Psoas muscle (tissue), 8 donors: ENCODE data around the gene DMRTA2. TPM values are rescaled to one million over a fixed set of nuclear protein-coding genes. Genes with fewer than 3 reads are reported as not detected.
A peak's percentile ranks its signal among the peaks of the same experiment; 100 is the strongest.

Experiments
- ATAC-seq, 4 donors: fragments of 200-7000 bp; cut with Tn5 transposase; one replicate each; pipeline ENCODE4 v1.9.1; 2020; ENCODE audit warnings: moderate library complexity in 3 of 4, mild to moderate bottlenecking in 2 of 4
- DNase-seq, 2 donors: peaks; one replicate each; pipeline ENCODE4 v3.0.0-alpha.2; 2020
- H3K27ac ChIP-seq: fragments of 200-600 bp; one replicate; pipeline ENCODE4 v1.8.0; 2022
- H3K27me3 ChIP-seq, 3 donors: fragments of 200-600 bp in 1 of 3; one replicate each; pipeline versions ENCODE4 v1.6.1 to v1.8.0; 2013 to 2022; ENCODE audit warnings: low read length in 2 of 3, mild to moderate bottlenecking in 2 of 3, moderate library complexity in 1 of 3; ENCODE audit not compliant: insufficient read depth in 3 of 3
- H3K36me3 ChIP-seq, 2 donors: fragments of 200-600 bp in 1 of 2; one replicate each; pipeline versions ENCODE4 v1.6.1 to v1.8.0; 2013 to 2022; ENCODE audit warnings: low read depth in 1 of 2, mild to moderate bottlenecking in 1 of 2, moderate library complexity in 1 of 2; ENCODE audit not compliant: insufficient read depth in 1 of 2
- H3K4me1 ChIP-seq: fragments of 200-600 bp; one replicate; pipeline ENCODE4 v1.8.0; 2022
- H3K4me3 ChIP-seq: fragments of 200-600 bp; one replicate; pipeline ENCODE4 v1.8.0; 2022; ENCODE audit warnings: mild to moderate bottlenecking
- H3K9me3 ChIP-seq: fragments of 200-600 bp; one replicate; pipeline ENCODE4 v1.8.0; 2022
- WGBS, 3 donors: extraction: QIAGEN DNeasy Blood & Tissue Kit; methylation state at CpG; one replicate each; pipeline versions ENCODE4 v1.1.6 to v1.1.7; 2013; 5-methylcytosine and 5-hydroxymethylcytosine counted together
- intact Hi-C, 2 donors: fragments of 100-400 bp; cut with DNase I; formaldehyde crosslinking; loops; one replicate each; pipeline versions ENCODE4 v1.11.0 to v1.14.2; 2022
- polyA plus RNA-seq, 3 donors: library from polyadenylated mRNA; stranded (reverse); fragments of 200-250 nt; gene quantifications; one replicate each; pipeline ENCODE4 v1.2.3, GENCODE V29; 2013
- total RNA-seq, 4 donors: library from RNA; stranded (reverse); fragmentation: NEBNext Ultra II Directional in 2 of 4; extraction: Animal tissue kit (Norgen Biotek cat#: 25700) in 2 of 4; gene quantifications; one replicate each; pipeline versions ENCODE4 v1.2.1 to v1.2.4, GENCODE V29; 2021 to 2023
- TF ChIP-seq, protein P1 (sequence below): fragments of 200-600 bp; IDR thresholded peaks from one replicate; pipeline ENCODE4 v1.8.0; 2022; ENCODE audit warnings: antibody characterized with exemption
- donor health status: healthy with polysubstance abuse.
- donor health status: DM: no; HTN: no; CAD: no; lungs with moderate emphysema.
- donor health status: Bipolar disorder and iron deficiency.
- donor health status: healthy.
- donor health status: DM: yes; HTN: yes; CAD: no.
- donor health status: DM: no; HTN: no; CAD: no.
- donor health status: DM: no; HTN: no; CAD: no.
- donor health status: DM: yes; HTN: yes; CAD: no.

Gene DMRTA2
- total and polyA plus RNA-seq, 7 donors = 0.01 TPM; not detected in 6

- DNase-seq = no peak
- ATAC-seq = no peak
- H3K27me3 ChIP-seq = peaks cover 5 to 90% (median 55%) of the 10 kb centered on the region in 3 donors
- TF ChIP-seq, protein P1, sequence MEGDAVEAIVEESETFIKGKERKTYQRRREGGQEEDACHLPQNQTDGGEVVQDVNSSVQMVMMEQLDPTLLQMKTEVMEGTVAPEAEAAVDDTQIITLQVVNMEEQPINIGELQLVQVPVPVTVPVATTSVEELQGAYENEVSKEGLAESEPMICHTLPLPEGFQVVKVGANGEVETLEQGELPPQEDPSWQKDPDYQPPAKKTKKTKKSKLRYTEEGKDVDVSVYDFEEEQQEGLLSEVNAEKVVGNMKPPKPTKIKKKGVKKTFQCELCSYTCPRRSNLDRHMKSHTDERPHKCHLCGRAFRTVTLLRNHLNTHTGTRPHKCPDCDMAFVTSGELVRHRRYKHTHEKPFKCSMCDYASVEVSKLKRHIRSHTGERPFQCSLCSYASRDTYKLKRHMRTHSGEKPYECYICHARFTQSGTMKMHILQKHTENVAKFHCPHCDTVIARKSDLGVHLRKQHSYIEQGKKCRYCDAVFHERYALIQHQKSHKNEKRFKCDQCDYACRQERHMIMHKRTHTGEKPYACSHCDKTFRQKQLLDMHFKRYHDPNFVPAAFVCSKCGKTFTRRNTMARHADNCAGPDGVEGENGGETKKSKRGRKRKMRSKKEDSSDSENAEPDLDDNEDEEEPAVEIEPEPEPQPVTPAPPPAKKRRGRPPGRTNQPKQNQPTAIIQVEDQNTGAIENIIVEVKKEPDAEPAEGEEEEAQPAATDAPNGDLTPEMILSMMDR = no peak
- H3K36me3 ChIP-seq = no peaks in the 10 kb centered on the region
- intact Hi-C loops = no loop called here
- H3K4me3 ChIP-seq = peak overlapping the region; percentile 3
- H3K4me1 ChIP-seq = peaks cover 15% of the 10 kb centered on the region
- H3K9me3 ChIP-seq = no peaks in the 10 kb centered on the region
- WGBS, 3 donors = 4 to 6% (median 6%) methylated on average over 35 of the region's 35 CpGs
- no peak overlapping the region for H3K27ac ChIP-seq
Observed at GRCh38 chr1:50427818-50428779, 4.9 kb upstream of the DMRTA2 start.

- intact Hi-C loops = no loop called here
- TF ChIP-seq, protein P1 = no peak
- peaks cover 5 to 97% (median 62%) of the 10 kb centered on the region in 3 donors for H3K27me3 ChIP-seq
- no peak for DNase-seq
- H3K36me3 ChIP-seq = no peaks in the 10 kb centered on the region
- no peaks in the 10 kb centered on the region for H3K9me3 ChIP-seq
- H3K4me1 ChIP-seq = peaks cover 15% of the 10 kb centered on the region
- H3K27ac ChIP-seq = no peak overlapping the region
- 3 to 4% (median 4%) methylated on average over 43 to 44 of the region's 44 CpGs for WGBS, 3 donors
- peak in 1 of 4 donors; percentile 14 for ATAC-seq
- peak overlapping the region; percentile 3 for H3K4me3 ChIP-seq
Observed at GRCh38 chr1:50427086-50427817, 4.0 kb upstream of the DMRTA2 start.

GRCh38 chr1:50426702-50427085 is 3.5 kb upstream of the DMRTA2 start:
- Histone ChIP-seq H3K27me3 (peaks cover 5 to 98% (median 63%) of the 10 kb centered on the region in 3 donors), H3K27ac (no peak overlapping the region), H3K4me1 (peaks cover 15% of the 10 kb centered on the region), H3K36me3 (no peaks in the 10 kb centered on the region), H3K4me3 (peak overlapping the region; percentile 3), H3K9me3 (no peaks in the 10 kb centered on the region)
- TF ChIP-seq, protein P1 = no peak
- DNase-seq (no peak), ATAC-seq (peak in 1 of 4 donors; percentile 20)
- intact Hi-C loops = no loop called here
- 3 to 5% (median 3%) methylated on average over 25 to 28 of the region's 28 CpGs for WGBS, 3 donors

GRCh38 chr1:50426108-50426700 is 3.0 kb upstream of the DMRTA2 start:
- Histone ChIP-seq H3K36me3 (no peaks in the 10 kb centered on the region), H3K4me3 (no peak overlapping the region), H3K27me3 (peaks cover 5 to 98% (median 63%) of the 10 kb centered on the region in 3 donors), H3K4me1 (peaks cover 15% of the 10 kb centered on the region), H3K27ac (no peak overlapping the region), H3K9me3 (no peaks in the 10 kb centered on the region)
- 16 to 19% (median 19%) methylated on average over 20 of the region's 20 CpGs for WGBS, 3 donors
- ATAC-seq (no peak), DNase-seq (no peak)
- TF ChIP-seq, protein P1 = no peak
- intact Hi-C loops = no loop called here
